ENCODE results near the gene BTBD7.

Gene BTBD7

DNA sequence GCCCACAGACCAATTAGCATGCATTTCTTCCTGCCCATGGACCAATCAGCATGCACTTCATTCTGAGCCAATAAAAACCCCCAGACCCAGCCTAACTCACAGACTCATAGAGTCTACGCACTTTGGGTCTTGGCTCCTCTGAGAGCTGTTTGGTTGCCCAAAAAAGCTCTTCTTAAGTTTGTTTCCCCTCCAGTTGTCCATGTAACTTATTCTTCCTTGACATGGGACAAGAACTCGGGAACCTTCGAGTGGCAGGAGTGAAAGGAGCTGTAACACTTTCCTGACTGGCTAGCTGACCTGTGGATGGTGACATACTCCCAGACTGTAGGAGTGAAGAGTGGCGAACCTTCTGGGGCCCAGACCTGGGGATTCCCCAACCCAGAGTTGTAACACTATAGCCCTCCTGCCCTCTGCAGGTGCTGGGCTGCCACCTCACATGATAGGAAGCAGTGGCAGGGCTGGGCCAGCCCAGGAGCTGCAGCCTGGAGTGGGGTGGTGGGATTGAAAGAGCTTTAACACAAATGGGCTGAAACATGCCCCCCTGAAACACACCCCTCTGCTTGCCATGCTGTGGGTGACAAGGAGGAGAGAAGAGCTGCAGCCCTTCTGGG is 4.4 kb upstream of the BTBD7 start:
- no peaks in the 10 kb centered on the region for H3K79me2 ChIP-seq (ENCODE audit: insufficient read depth, low read depth)
- TF ChIP-seq, protein P1, sequence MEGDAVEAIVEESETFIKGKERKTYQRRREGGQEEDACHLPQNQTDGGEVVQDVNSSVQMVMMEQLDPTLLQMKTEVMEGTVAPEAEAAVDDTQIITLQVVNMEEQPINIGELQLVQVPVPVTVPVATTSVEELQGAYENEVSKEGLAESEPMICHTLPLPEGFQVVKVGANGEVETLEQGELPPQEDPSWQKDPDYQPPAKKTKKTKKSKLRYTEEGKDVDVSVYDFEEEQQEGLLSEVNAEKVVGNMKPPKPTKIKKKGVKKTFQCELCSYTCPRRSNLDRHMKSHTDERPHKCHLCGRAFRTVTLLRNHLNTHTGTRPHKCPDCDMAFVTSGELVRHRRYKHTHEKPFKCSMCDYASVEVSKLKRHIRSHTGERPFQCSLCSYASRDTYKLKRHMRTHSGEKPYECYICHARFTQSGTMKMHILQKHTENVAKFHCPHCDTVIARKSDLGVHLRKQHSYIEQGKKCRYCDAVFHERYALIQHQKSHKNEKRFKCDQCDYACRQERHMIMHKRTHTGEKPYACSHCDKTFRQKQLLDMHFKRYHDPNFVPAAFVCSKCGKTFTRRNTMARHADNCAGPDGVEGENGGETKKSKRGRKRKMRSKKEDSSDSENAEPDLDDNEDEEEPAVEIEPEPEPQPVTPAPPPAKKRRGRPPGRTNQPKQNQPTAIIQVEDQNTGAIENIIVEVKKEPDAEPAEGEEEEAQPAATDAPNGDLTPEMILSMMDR (conservative IDR thresholded peaks at IDR 0.05; ENCODE audit: low read depth, low read length) = 0 out of 2 replicates have a peak, but pooled peaks have one; percentile 23
- no peak overlapping the region for H3K27ac ChIP-seq
- H4K20me1 ChIP-seq (ENCODE audit: insufficient read depth) = no peaks in the 10 kb centered on the region
- no peaks in the 10 kb centered on the region for H3K36me3 ChIP-seq (ENCODE audit: insufficient read depth)
- H3K9ac ChIP-seq = no peak overlapping the region
- peak overlapping the region; percentile 27 for H2AFZ ChIP-seq (ENCODE audit: low read depth)
- 0 out of 2 replicates have a peak overlapping the region, but pooled peaks have one; percentile 13 for H3K4me2 ChIP-seq
- no peaks in the 10 kb centered on the region for H3K27me3 ChIP-seq (ENCODE audit: insufficient read depth, low read depth)
- peaks cover 21% of the 10 kb centered on the region for H3K4me1 ChIP-seq (ENCODE audit: low read depth, poor library complexity, severe bottlenecking)
- H3K4me3 ChIP-seq (IDR thresholded peaks at IDR 0.05; ENCODE audit: insufficient read depth, low read depth, low read length) = no peak overlapping the region

DNA sequence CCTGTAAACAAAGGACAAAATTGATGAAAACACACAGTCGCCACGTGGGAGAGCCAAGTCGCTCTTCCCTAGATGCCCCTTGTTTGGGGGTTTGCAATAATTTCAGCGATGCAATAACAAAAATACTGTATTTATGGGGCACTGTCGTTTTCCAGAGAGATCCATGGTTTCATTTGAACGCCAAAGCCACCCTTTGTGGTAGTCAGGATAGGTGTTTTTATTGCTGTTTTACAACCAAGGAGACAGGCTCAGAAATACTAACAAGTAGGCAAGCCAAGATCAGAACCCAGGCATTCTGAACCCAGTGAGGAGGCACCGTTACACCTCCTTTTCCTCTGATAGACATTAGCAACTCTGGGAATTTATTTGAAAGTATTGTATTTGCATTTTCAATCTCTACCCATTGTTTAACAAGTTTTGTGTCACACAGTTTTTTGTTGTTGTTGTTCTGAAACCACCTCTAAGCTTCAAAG is 831 bp upstream of the BTBD7 start:
- Histone ChIP-seq H3K4me3 (IDR thresholded peaks at IDR 0.05; ENCODE audit: insufficient read depth, low read depth, low read length) (no peak overlapping the region), H3K9ac (peak overlapping the region; percentile 88), H2AFZ (ENCODE audit: low read depth) (peak overlapping the region; percentile 58), H3K79me2 (ENCODE audit: insufficient read depth, low read depth) (peaks cover 34% of the 10 kb centered on the region), H3K27ac (peak overlapping the region; percentile 62), H3K4me2 (peak overlapping the region; percentile 27), H3K4me1 (ENCODE audit: low read depth, poor library complexity, severe bottlenecking) (peaks cover 32% of the 10 kb centered on the region), H3K27me3 (ENCODE audit: insufficient read depth, low read depth) (no peaks in the 10 kb centered on the region), H3K36me3 (ENCODE audit: insufficient read depth) (no peaks in the 10 kb centered on the region), H4K20me1 (ENCODE audit: insufficient read depth) (no peaks in the 10 kb centered on the region)
- TF ChIP-seq, protein P1 (conservative IDR thresholded peaks at IDR 0.05; ENCODE audit: low read depth, low read length) = no peak

DNA sequence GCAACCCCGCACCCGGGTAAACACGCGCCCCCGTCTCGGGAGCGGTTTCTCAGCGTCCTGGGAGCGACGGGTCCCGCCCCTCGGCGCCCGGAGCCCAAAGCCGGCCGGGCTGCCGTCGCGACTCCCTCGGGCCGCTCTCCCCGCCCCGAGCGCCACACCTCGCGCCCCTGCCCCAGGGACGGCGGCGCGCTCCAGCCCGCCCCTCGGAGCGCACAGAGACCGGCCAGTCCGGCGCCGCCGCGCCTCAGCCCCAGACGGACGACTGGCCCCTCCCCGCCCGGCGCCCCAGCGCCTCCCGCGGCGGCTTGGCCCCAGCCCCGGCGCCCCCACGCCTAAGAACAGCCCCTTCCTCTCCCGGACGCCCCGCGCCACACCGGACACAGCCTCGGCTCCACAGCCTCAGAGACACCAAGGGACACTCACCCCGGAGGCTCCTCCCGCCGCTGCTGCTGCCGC is 411 bp downstream of the BTBD7 start:
- no peaks in the 10 kb centered on the region for H3K27me3 ChIP-seq (ENCODE audit: insufficient read depth, low read depth)
- peak overlapping the region; percentile 66 for H2AFZ ChIP-seq (ENCODE audit: low read depth)
- peaks cover 46% of the 10 kb centered on the region for H3K79me2 ChIP-seq (ENCODE audit: insufficient read depth, low read depth)
- peak overlapping the region; percentile 72 for H3K4me2 ChIP-seq
- no peak overlapping the region for H3K4me3 ChIP-seq (IDR thresholded peaks at IDR 0.05; ENCODE audit: insufficient read depth, low read depth, low read length)
- H3K4me1 ChIP-seq (ENCODE audit: low read depth, poor library complexity, severe bottlenecking) = peaks cover 29% of the 10 kb centered on the region
- peak overlapping the region; percentile 88 for H3K9ac ChIP-seq
- peak overlapping the region; percentile 62 for H3K27ac ChIP-seq
- TF ChIP-seq, protein P1 (conservative IDR thresholded peaks at IDR 0.05; ENCODE audit: low read depth, low read length) = no peak
- H3K36me3 ChIP-seq (ENCODE audit: insufficient read depth) = no peaks in the 10 kb centered on the region
- no peaks in the 10 kb centered on the region for H4K20me1 ChIP-seq (ENCODE audit: insufficient read depth)

DNA sequence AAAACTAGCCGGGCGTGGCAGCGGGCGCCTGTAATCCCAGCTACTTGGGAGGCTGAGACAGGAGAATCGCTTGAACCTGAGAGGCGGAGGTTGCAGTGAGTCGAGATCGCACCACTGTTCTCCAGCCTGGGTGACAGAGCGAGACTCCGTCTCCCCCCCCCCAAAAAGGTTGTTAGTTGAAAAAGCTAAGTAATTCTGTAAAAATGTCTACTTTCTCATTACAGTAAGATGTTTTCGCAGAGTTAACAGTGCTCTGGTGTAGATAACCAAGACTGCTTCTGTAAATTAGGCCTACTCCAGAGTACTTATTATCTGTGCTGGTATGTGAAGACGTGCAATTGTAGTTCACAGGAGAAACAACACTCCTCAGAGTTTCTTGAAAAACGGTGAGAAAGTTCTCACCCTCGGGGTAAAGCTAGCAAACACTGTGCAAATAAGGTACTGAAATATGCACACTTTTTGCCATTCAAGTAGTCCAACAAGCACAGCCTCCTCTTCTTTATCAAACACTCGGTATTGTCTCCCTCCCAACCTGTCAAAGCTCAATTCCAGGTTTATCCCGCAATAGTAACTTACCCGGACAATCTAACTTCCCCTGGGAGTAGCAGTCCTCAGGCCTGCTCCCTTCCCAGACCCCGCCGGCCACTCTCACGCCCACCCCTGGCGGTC is 974 bp downstream of the BTBD7 start:
- TF ChIP-seq, protein P1 (conservative IDR thresholded peaks at IDR 0.05; ENCODE audit: low read depth, low read length) = no peak
- Histone ChIP-seq H2AFZ (ENCODE audit: low read depth) (peak overlapping the region; percentile 66; the same call in 1 of the 2 replicates), H3K79me2 (ENCODE audit: insufficient read depth, low read depth) (peaks cover 51% of the 10 kb centered on the region), H3K4me2 (peak overlapping the region; percentile 72), H3K9ac (peak overlapping the region; percentile 88; the same call in 1 of the 2 replicates), H3K27me3 (ENCODE audit: insufficient read depth, low read depth) (no peaks in the 10 kb centered on the region), H3K4me3 (IDR thresholded peaks at IDR 0.05; ENCODE audit: insufficient read depth, low read depth, low read length) (no peak overlapping the region), H3K4me1 (ENCODE audit: low read depth, poor library complexity, severe bottlenecking) (peaks cover 23% of the 10 kb centered on the region), H3K36me3 (ENCODE audit: insufficient read depth) (no peaks in the 10 kb centered on the region), H4K20me1 (ENCODE audit: insufficient read depth) (no peaks in the 10 kb centered on the region), H3K27ac (peak overlapping the region; percentile 62; the same call in 1 of the 2 replicates)
